ENCODE data around the gene NDE1.
"Not testable (repeated sequence)": the region's sequence is repeated elsewhere in the genome, so short reads cannot be mapped to it uniquely, and the experiment has no call there.

Gene NDE1

DNA sequence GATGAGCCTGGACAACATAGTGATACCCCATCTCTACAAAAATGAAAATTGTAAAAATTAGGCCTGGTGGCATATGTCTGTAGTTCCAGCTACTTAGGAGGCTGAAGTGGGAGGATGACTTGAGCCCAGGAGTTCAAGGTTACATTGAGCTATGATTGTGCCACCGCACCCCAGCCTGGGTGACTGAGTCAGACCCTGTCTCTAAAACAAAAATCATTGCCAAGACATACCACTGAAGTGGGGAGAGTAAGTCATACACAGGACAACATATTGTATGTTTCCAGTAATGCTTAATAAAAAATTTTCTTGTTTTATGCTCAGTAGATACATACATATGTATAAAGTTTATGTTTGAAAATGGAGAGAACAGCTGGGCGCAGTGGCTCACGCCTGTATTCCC, 39.2 kb downstream of the NDE1 start:
- Histone ChIP-seq H3K27ac (ENCODE audit: insufficient read depth in 1 of 2, low read depth in 1 of 2, low read length in 2 of 2, poor library complexity in 1 of 2, severe bottlenecking in 2 of 2) (no peak overlapping the region), H3K4me3 (ENCODE audit: control insufficient read depth in 1 of 7, extremely low read depth in 1 of 7, insufficient read depth in 4 of 7, low read depth in 2 of 7, low read length in 6 of 7) (no peak overlapping the region), H3K36me3 (ENCODE audit: control insufficient read depth in 4 of 4, insufficient read depth in 4 of 4, low read length in 3 of 4) (peaks cover 11 to 93% (median 64%) of the 10 kb centered on the region in 4 experiments), H3K4me1 (ENCODE audit: control extremely low read depth in 1 of 4, control insufficient read depth in 4 of 4, insufficient read depth in 4 of 4, low read length in 3 of 4) (no peaks in the 10 kb centered on the region), H3K27me3 (replicated peaks in 2 of 5; ENCODE audit: control insufficient read depth in 4 of 5, insufficient read depth in 5 of 5, low read length in 4 of 5) (no peaks in the 10 kb centered on the region), H3K9me3 (ENCODE audit: control extremely low read depth in 1 of 5, control insufficient read depth in 4 of 5, insufficient read depth in 2 of 5, low read depth in 1 of 5, low read length in 4 of 5) (no peaks in the 10 kb centered on the region)
- ChIA-PET CTCF (no interaction called here), POLR2A (interaction anchor here (0.6 kb wide), 1 partner anchor 10 kb away, joined by 6 read pairs; no protein-coding TSS in a partner anchor)
- no peak for DNase-seq
- WGBS (ENCODE audit: insufficient coverage), result 93% methylated on average over 2 of the region's 3 CpGs

- no peak overlapping the region for H3K4me3 ChIP-seq (ENCODE audit: control insufficient read depth in 1 of 7, extremely low read depth in 1 of 7, insufficient read depth in 4 of 7, low read depth in 2 of 7, low read length in 6 of 7)
- no peak overlapping the region for H3K27ac ChIP-seq (ENCODE audit: insufficient read depth in 1 of 2, low read depth in 1 of 2, low read length in 2 of 2, poor library complexity in 1 of 2, severe bottlenecking in 2 of 2)
- peaks cover 6 to 91% (median 68%) of the 10 kb centered on the region in 4 experiments for H3K36me3 ChIP-seq (ENCODE audit: control insufficient read depth in 4 of 4, insufficient read depth in 4 of 4, low read length in 3 of 4)
- no peaks in the 10 kb centered on the region for H3K4me1 ChIP-seq (ENCODE audit: control extremely low read depth in 1 of 4, control insufficient read depth in 4 of 4, insufficient read depth in 4 of 4, low read length in 3 of 4)
- no peaks in the 10 kb centered on the region for H3K27me3 ChIP-seq (replicated peaks in 2 of 5; ENCODE audit: control insufficient read depth in 4 of 5, insufficient read depth in 5 of 5, low read length in 4 of 5)
- H3K9me3 ChIP-seq (ENCODE audit: control extremely low read depth in 1 of 5, control insufficient read depth in 4 of 5, insufficient read depth in 2 of 5, low read depth in 1 of 5, low read length in 4 of 5), result no peaks in the 10 kb centered on the region
- 100% methylated on average over 2 of the region's 3 CpGs for WGBS (ENCODE audit: insufficient coverage)
- DNase-seq, result no peak
- CTCF ChIA-PET, result no interaction called here
- POLR2A ChIA-PET, result no interaction called here
These were observed 40.3 kb downstream of the NDE1 start for GRCh38 chr16:15690296-15690695.

GRCh38 chr16:15691046-15691445, 41.0 kb downstream of the NDE1 start:
- CTCF ChIA-PET, result interaction anchor here (1.3 kb wide), 1 partner anchor 8 kb away, joined by 3 read pairs; no protein-coding TSS in a partner anchor
- H3K27ac ChIP-seq (ENCODE audit: insufficient read depth in 1 of 2, low read depth in 1 of 2, low read length in 2 of 2, poor library complexity in 1 of 2, severe bottlenecking in 2 of 2), result no peak overlapping the region
- H3K4me1 ChIP-seq (ENCODE audit: control extremely low read depth in 1 of 4, control insufficient read depth in 4 of 4, insufficient read depth in 4 of 4, low read length in 3 of 4), result no peaks in the 10 kb centered on the region
- no peak for DNase-seq
- H3K9me3 ChIP-seq (ENCODE audit: control extremely low read depth in 1 of 5, control insufficient read depth in 4 of 5, insufficient read depth in 2 of 5, low read depth in 1 of 5, low read length in 4 of 5), result no peaks in the 10 kb centered on the region
- H3K36me3 ChIP-seq (ENCODE audit: control insufficient read depth in 4 of 4, insufficient read depth in 4 of 4, low read length in 3 of 4), result peaks cover 5 to 90% (median 67%) of the 10 kb centered on the region in 4 experiments
- H3K4me3 ChIP-seq (ENCODE audit: control insufficient read depth in 1 of 7, extremely low read depth in 1 of 7, insufficient read depth in 4 of 7, low read depth in 2 of 7, low read length in 6 of 7), result no peak overlapping the region
- H3K27me3 ChIP-seq (replicated peaks in 2 of 5; ENCODE audit: control insufficient read depth in 4 of 5, insufficient read depth in 5 of 5, low read length in 4 of 5), result no peaks in the 10 kb centered on the region
- POLR2A ChIA-PET, result no interaction called here
- WGBS (ENCODE audit: insufficient coverage), result 100% methylated on average over 10 of the region's 10 CpGs

DNA sequence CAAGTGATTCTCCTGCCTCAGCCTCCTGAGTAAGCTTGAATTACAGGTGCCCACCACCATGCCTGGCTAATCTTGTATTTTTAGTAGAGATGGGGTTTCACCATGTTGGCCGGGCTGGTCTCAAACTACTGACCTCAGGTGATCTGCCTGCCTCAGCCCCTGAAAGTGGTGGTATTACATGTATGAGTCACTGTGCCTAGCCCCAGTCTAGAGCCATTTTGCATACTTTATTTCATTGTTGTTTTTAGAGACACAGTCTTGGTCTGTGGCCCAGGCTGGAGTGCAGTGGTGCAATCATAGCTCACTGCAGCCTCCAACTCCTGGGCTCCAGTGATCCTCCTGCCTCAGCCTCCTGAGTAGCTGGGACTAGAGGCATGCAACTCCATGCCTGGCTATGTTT, 42.5 kb downstream of the NDE1 start:
- H3K27me3 ChIP-seq (replicated peaks in 2 of 5; ENCODE audit: control insufficient read depth in 4 of 5, insufficient read depth in 5 of 5, low read length in 4 of 5); H3K9me3 ChIP-seq (ENCODE audit: control extremely low read depth in 1 of 5, control insufficient read depth in 4 of 5, insufficient read depth in 2 of 5, low read depth in 1 of 5, low read length in 4 of 5); POLR2A ChIA-PET; H3K4me1 ChIP-seq (ENCODE audit: control extremely low read depth in 1 of 4, control insufficient read depth in 4 of 4, insufficient read depth in 4 of 4, low read length in 3 of 4); DNase-seq; H3K4me3 ChIP-seq (ENCODE audit: control insufficient read depth in 1 of 7, extremely low read depth in 1 of 7, insufficient read depth in 4 of 7, low read depth in 2 of 7, low read length in 6 of 7); H3K27ac ChIP-seq (ENCODE audit: insufficient read depth in 1 of 2, low read depth in 1 of 2, low read length in 2 of 2, poor library complexity in 1 of 2, severe bottlenecking in 2 of 2): not testable (repeated sequence)
- 88% methylated on average over 1 of the region's 1 CpG for WGBS (ENCODE audit: insufficient coverage)
- peaks cover 10 to 91% (median 69%) of the 10 kb centered on the region in 4 experiments for H3K36me3 ChIP-seq (ENCODE audit: control insufficient read depth in 4 of 4, insufficient read depth in 4 of 4, low read length in 3 of 4)
- CTCF ChIA-PET, result interaction anchor here (1.3 kb wide), 1 partner anchor 9 kb away, joined by 3 read pairs; no protein-coding TSS in a partner anchor

DNA sequence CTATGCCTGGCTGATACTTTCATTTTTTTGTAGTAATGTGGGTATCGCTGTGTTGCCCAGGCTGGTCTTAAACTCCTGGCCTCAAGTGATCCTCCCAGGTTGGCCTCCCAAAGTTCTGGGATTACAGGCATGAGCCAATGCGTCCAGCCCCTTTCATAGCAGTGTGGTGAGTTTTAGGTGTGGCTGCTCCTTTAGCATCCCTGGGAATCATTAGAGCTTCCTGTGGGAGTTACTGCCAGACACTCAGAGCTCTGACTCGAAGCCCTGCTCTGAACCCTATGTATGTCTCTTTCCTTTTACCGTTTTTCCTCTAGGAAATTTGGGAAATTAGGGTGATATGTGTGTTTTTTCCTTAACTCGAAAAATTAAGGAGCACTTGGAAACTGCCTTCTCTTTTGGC, 44.5 kb downstream of the NDE1 start:
- Histone ChIP-seq H3K4me3 (ENCODE audit: control insufficient read depth in 1 of 7, extremely low read depth in 1 of 7, insufficient read depth in 4 of 7, low read depth in 2 of 7, low read length in 6 of 7) (no peak overlapping the region), H3K27ac (ENCODE audit: insufficient read depth in 1 of 2, low read depth in 1 of 2, low read length in 2 of 2, poor library complexity in 1 of 2, severe bottlenecking in 2 of 2) (no peak overlapping the region), H3K9me3 (ENCODE audit: control extremely low read depth in 1 of 5, control insufficient read depth in 4 of 5, insufficient read depth in 2 of 5, low read depth in 1 of 5, low read length in 4 of 5) (no peaks in the 10 kb centered on the region), H3K27me3 (replicated peaks in 2 of 5; ENCODE audit: control insufficient read depth in 4 of 5, insufficient read depth in 5 of 5, low read length in 4 of 5) (no peaks in the 10 kb centered on the region), H3K36me3 (ENCODE audit: control insufficient read depth in 4 of 4, insufficient read depth in 4 of 4, low read length in 3 of 4) (peaks cover 11 to 94% (median 70%) of the 10 kb centered on the region in 4 experiments), H3K4me1 (ENCODE audit: control extremely low read depth in 1 of 4, control insufficient read depth in 4 of 4, insufficient read depth in 4 of 4, low read length in 3 of 4) (no peaks in the 10 kb centered on the region)
- ChIA-PET POLR2A (no interaction called here), CTCF (interaction anchor here (1.1 to 2.9 kb wide), 4 partner anchors 8 to 267 kb away, joined by 4 to 18 read pairs (median 6); no protein-coding TSS in a partner anchor)
- no peak for DNase-seq
- 100% methylated on average over 4 of the region's 5 CpGs for WGBS (ENCODE audit: insufficient coverage)

- ChIA-PET POLR2A (no interaction called here), CTCF (interaction anchor here (0.9 kb wide), 1 partner anchor 18 kb away, joined by 3 read pairs; no protein-coding TSS in a partner anchor)
- H3K9me3 ChIP-seq (ENCODE audit: control extremely low read depth in 1 of 5, control insufficient read depth in 4 of 5, insufficient read depth in 2 of 5, low read depth in 1 of 5, low read length in 4 of 5), result no peaks in the 10 kb centered on the region
- 97% methylated on average over 11 of the region's 12 CpGs for WGBS (ENCODE audit: insufficient coverage)
- no peak overlapping the region for H3K4me3 ChIP-seq (ENCODE audit: control insufficient read depth in 1 of 7, extremely low read depth in 1 of 7, insufficient read depth in 4 of 7, low read depth in 2 of 7, low read length in 6 of 7)
- H3K36me3 ChIP-seq (ENCODE audit: control insufficient read depth in 4 of 4, insufficient read depth in 4 of 4, low read length in 3 of 4), result peaks cover 16 to 68% (median 47%) of the 10 kb centered on the region in 4 experiments
- peaks cover 0 to 24% (median 10%) of the 10 kb centered on the region in 4 experiments for H3K4me1 ChIP-seq (ENCODE audit: control extremely low read depth in 1 of 4, control insufficient read depth in 4 of 4, insufficient read depth in 4 of 4, low read length in 3 of 4)
- DNase-seq, result no peak
- H3K27me3 ChIP-seq (replicated peaks in 2 of 5; ENCODE audit: control insufficient read depth in 4 of 5, insufficient read depth in 5 of 5, low read length in 4 of 5), result no peaks in the 10 kb centered on the region
- no peak overlapping the region for H3K27ac ChIP-seq (ENCODE audit: insufficient read depth in 1 of 2, low read depth in 1 of 2, low read length in 2 of 2, poor library complexity in 1 of 2, severe bottlenecking in 2 of 2)
These were observed 49.8 kb downstream of the NDE1 start for GRCh38 chr16:15699819-15700218.

GRCh38 chr16:15701367-15701766, 51.3 kb downstream of the NDE1 start:
- ChIA-PET CTCF (no interaction called here), POLR2A (no interaction called here)
- 97% methylated on average over 6 of the region's 6 CpGs for WGBS (ENCODE audit: insufficient coverage)

More at GRCh38 chr16:15701367-15701766, 51.3 kb downstream of the NDE1 start:
- Histone ChIP-seq H3K36me3 (ENCODE audit: control insufficient read depth in 4 of 4, insufficient read depth in 4 of 4, low read length in 3 of 4) (peaks cover 14 to 61% (median 39%) of the 10 kb centered on the region in 4 experiments), H3K27me3 (replicated peaks in 2 of 5; ENCODE audit: control insufficient read depth in 4 of 5, insufficient read depth in 5 of 5, low read length in 4 of 5) (no peaks in the 10 kb centered on the region), H3K4me3 (ENCODE audit: control insufficient read depth in 1 of 7, extremely low read depth in 1 of 7, insufficient read depth in 4 of 7, low read depth in 2 of 7, low read length in 6 of 7) (no peak overlapping the region), H3K27ac (ENCODE audit: insufficient read depth in 1 of 2, low read depth in 1 of 2, low read length in 2 of 2, poor library complexity in 1 of 2, severe bottlenecking in 2 of 2) (no peak overlapping the region), H3K9me3 (ENCODE audit: control extremely low read depth in 1 of 5, control insufficient read depth in 4 of 5, insufficient read depth in 2 of 5, low read depth in 1 of 5, low read length in 4 of 5) (no peaks in the 10 kb centered on the region), H3K4me1 (ENCODE audit: control extremely low read depth in 1 of 4, control insufficient read depth in 4 of 4, insufficient read depth in 4 of 4, low read length in 3 of 4) (peaks cover 0 to 31% (median 14%) of the 10 kb centered on the region in 4 experiments)
- no peak for DNase-seq

Measured in common myeloid progenitor, CD34-positive (primary cell).